Activated naive CD8-positive, alpha-beta T cell treated with anti-CD3 and anti-CD28 coated beads, Interleukin-2, amount 10 ng/mL, durations not matched to agents 7 days and 5 days (primary cell): ENCODE results near the gene GSE1. TPM values are rescaled to one million over a fixed set of nuclear protein-coding genes. Genes with fewer than 3 reads are reported as not detected.

Experiments
- ATAC-seq: fragments of 150-1000 bp; cut with Tn5 transposase; one replicate; pipeline ENCODE4 v1.10.0; 2021; ENCODE audit warnings: low read depth, moderate library complexity
- POLR2A ChIA-PET: fragments of 350-600 bp; sonication (Branson Sonifier 250); formaldehyde crosslinking; loops from one replicate; lab custom pipeline; 2021; ENCODE audit warnings: antibody characterized with exemption; lab: Charles Lee
- DNase-seq: peaks from one replicate; pipeline ENCODE4 v3.0.0; 2021
- H3K27ac Mint-ChIP-seq: one replicate; pipeline ENCODE4 v1.8.0; 2022; ENCODE audit warnings: mild to moderate bottlenecking, mixed read lengths
- H3K27me3 Mint-ChIP-seq: one replicate; pipeline ENCODE4 v1.8.0; 2022; ENCODE audit warnings: mild to moderate bottlenecking, moderate library complexity, mixed read lengths
- H3K36me3 Mint-ChIP-seq: one replicate; pipeline ENCODE4 v1.8.0; 2021; ENCODE audit warnings: mild to moderate bottlenecking, mixed read lengths
- H3K4me1 Mint-ChIP-seq: one replicate; pipeline ENCODE4 v1.8.0; 2021; ENCODE audit warnings: mixed read lengths
- H3K4me3 Mint-ChIP-seq: one replicate; pipeline ENCODE4 v1.8.0; 2022; ENCODE audit warnings: mild to moderate bottlenecking, moderate library complexity, mixed read lengths
- H3K9me3 Mint-ChIP-seq: one replicate; pipeline ENCODE4 v1.8.0; 2021; ENCODE audit warnings: mixed read lengths
- total RNA-seq, 2 experiments: library from RNA; stranded (reverse); gene quantifications; one replicate each; pipeline ENCODE4 v1.2.3, GENCODE V29; 2021

Gene GSE1
- total RNA-seq, 2 experiments from 2014 or later = 60.9 to 62.5 TPM

DNA sequence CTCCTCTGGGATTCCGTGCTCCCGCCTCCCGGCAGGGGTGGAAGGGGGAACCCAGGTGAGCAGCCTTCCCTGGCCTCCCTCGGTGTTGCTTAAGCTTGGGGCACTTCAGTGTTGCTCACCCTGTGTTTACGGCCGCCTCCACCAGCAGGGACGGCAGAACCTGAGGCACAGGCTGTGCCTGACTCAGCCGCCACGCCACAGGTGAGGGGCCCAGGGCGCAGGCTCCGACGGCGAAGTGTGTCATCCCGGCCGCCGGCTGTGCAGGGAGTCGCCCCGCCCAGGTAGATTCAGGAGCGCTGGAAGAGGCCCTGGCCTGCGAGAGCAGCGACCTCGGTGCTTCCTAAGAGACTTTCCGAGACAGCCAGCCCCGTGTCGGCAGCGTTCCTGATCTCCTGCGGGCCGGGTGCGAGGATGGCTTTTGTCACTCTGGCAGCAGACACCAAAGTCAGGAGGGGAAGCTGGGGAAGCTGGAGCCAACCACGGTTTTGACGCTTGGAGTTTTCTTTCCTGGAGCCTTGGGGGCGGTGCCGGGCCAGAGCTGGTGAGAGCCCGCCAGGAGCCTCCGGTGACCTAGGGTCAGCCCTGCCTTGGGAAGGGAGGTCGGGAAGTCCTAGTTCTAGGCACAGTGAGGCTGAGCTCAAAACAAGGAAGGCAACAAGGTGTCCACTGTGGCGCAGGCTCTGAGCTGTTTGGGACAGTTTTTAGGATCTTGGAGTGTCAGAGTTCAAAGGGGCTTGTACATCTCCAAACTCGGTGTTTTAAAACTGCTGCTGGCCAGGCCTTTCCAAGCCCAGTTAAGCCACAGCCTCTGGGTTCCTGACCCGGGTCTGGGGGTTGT is 2.1 kb downstream of the GSE1 start:
- ATAC-seq = peak; percentile 9
- peak overlapping the region; percentile 77 for H3K27ac Mint-ChIP-seq
- peak overlapping the region; percentile 84 for H3K4me3 Mint-ChIP-seq
- H3K4me1 Mint-ChIP-seq = peaks cover 28% of the 10 kb centered on the region
- no peaks in the 10 kb centered on the region for H3K27me3 Mint-ChIP-seq
- H3K9me3 Mint-ChIP-seq = no peaks in the 10 kb centered on the region
- POLR2A ChIA-PET = interaction anchor here (1.0 to 12.1 kb wide), 7 partner anchors 11 to 199 kb away, joined by 3 to 175 read pairs (median 6); no protein-coding TSS in a partner anchor
- peak; percentile 71 for DNase-seq
- H3K36me3 Mint-ChIP-seq = peaks cover 4% of the 10 kb centered on the region

DNA sequence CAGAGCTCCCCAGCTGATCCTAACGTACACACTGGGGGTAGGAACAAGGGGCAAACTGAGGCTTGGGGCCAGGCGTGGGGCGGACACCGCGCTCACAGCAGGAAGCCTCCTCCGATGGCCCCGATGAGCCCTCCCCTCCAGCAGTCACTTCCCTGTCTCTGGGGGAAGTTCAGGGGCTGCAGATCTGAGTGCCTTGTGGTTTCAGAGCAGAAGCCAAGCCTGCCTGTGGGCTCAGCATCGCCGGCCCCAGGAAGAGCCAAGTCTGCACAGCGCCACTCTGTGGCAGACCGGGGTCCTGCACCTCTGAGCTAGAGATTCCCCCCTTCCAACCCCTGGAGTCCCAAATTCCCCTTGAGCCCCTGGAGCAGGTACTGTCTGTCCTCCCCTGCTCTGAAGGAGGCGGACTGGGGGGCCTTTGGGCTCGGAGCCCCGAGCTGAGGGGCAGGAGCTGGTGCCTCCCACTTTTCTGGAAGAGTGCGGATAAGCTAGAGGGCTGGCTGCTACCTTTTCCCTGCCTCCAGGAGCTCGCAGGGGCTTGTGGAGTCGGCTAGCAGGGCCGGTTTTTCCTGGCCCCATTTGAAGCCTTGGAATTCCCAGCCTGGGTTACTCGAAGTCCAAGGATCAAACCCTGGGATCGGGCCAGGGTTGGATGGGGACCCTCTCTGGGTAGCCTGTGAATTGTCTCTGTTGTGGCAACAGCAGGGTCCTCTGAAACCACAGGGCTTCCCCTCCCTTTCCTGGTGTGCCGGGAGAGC is 2.9 kb downstream of the GSE1 start:
- Mint-ChIP-seq H3K36me3 (peaks cover 4% of the 10 kb centered on the region), H3K4me3 (peak overlapping the region; percentile 84), H3K27me3 (no peaks in the 10 kb centered on the region), H3K27ac (peak overlapping the region; percentile 77), H3K9me3 (no peaks in the 10 kb centered on the region), H3K4me1 (peaks cover 22% of the 10 kb centered on the region)
- POLR2A ChIA-PET = interaction anchor here (0.7 to 12.1 kb wide), 8 partner anchors 9 to 200 kb away, joined by 3 to 175 read pairs (median 4); no protein-coding TSS in a partner anchor
- DNase-seq (peak; percentile 89), ATAC-seq (peak; percentile 63)

DNA sequence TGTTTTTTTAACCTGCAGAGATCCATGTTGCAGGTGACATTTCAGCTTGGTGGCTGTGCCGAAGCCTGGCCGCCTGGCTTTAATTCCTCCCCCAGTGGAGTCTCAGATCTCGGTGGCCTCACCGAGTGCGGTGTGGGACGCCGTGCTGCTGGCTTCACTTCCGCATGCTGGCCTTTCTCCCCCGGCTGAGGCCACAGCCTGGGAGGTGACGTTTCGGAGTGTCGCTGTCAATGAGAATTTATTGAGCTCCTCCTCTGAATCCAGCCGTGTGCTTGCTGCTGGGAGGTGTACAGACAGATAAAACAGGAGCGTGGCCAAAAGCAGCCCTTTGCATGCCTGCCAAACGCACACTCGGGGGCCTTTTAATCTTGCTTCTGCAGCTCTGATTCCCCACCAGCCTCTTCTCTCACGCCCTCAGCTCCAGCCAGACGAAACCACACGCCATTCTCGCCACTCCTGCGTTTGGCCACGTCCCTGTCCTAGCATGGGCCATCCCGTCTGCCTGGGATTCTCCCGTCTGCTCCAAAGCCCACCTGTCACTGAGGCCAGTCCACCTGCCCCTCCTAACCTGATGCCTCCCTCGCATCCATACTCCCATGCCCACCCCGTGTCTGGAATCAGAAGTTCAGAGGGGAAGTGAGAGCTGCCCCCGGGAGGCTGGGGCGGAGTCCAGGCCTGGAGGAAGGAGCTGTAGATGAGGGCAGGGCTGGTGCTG is 3.6 kb downstream of the GSE1 start:
- H3K4me1 Mint-ChIP-seq = peaks cover 24% of the 10 kb centered on the region
- POLR2A ChIA-PET = interaction anchor here (0.7 to 12.1 kb wide), 9 partner anchors 9 to 214 kb away, joined by 3 to 175 read pairs (median 3); no protein-coding TSS in a partner anchor
- ATAC-seq = no peak

DNA sequence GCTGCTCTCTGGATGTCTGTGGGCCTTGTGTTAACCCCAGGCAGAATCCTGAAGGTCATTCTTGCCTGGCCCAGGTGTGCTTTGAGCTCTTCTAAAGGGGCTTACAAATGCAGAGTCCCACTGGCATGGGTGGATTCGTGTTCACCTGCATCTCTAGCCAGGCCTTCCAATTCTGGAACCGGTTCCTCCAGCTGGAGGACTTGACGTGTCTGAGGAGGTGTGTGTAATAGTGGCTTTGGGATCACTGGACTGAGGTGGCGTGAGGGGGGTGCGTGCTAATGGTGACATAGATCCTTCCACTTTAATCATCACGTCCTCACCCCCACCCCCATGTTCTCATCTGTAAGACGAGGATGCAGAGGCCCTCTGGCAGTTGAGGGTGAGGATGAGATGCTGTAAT is 4.8 kb downstream of the GSE1 start:
- ATAC-seq (no peak), DNase-seq (no peak)
- POLR2A ChIA-PET = interaction anchor here (12.1 kb wide), 1 partner anchor 64 kb away, joined by 175 read pairs; no protein-coding TSS in a partner anchor
- Mint-ChIP-seq H3K36me3 (peaks cover 4% of the 10 kb centered on the region), H3K4me3 (peak overlapping the region; percentile 17), H3K27me3 (no peaks in the 10 kb centered on the region), H3K27ac (no peak overlapping the region), H3K4me1 (peaks cover 35% of the 10 kb centered on the region), H3K9me3 (no peaks in the 10 kb centered on the region)

More for the DNA sequence above, 3.6 kb downstream of the GSE1 start:
- H3K27ac Mint-ChIP-seq = peak overlapping the region; percentile 67
- H3K4me3 Mint-ChIP-seq = peak overlapping the region; percentile 84
- H3K27me3 Mint-ChIP-seq = no peaks in the 10 kb centered on the region
- H3K36me3 Mint-ChIP-seq = peaks cover 4% of the 10 kb centered on the region
- peak; percentile 68 for DNase-seq
- no peaks in the 10 kb centered on the region for H3K9me3 Mint-ChIP-seq

DNA sequence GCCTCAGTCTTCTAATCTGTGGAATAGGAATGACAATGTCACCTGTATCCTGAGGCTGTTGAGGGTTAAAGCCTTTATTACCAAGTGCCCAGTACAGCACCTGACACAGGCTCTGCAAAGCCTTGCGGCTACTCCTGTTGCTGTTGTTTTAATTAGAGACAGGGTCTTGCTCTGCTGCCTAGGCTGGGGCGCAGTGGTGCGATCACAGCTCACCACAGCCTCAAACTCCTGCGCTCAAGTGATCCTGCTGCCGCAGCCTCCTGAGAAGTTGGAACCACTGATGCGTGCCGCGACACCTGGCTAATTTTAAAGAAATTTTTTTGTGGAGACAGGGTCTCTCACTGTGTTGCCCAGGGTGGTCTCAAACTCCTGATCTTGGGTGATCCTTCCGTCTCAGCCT is 5.4 kb downstream of the GSE1 start:
- H3K4me1 Mint-ChIP-seq = peaks cover 35% of the 10 kb centered on the region
- no peaks in the 10 kb centered on the region for H3K9me3 Mint-ChIP-seq
- H3K27ac Mint-ChIP-seq = no peak overlapping the region
- H3K36me3 Mint-ChIP-seq = peaks cover 4% of the 10 kb centered on the region
- no peaks in the 10 kb centered on the region for H3K27me3 Mint-ChIP-seq
- no peak for DNase-seq
- no peak overlapping the region for H3K4me3 Mint-ChIP-seq
- ATAC-seq = no peak
- POLR2A ChIA-PET = no interaction called here

DNA sequence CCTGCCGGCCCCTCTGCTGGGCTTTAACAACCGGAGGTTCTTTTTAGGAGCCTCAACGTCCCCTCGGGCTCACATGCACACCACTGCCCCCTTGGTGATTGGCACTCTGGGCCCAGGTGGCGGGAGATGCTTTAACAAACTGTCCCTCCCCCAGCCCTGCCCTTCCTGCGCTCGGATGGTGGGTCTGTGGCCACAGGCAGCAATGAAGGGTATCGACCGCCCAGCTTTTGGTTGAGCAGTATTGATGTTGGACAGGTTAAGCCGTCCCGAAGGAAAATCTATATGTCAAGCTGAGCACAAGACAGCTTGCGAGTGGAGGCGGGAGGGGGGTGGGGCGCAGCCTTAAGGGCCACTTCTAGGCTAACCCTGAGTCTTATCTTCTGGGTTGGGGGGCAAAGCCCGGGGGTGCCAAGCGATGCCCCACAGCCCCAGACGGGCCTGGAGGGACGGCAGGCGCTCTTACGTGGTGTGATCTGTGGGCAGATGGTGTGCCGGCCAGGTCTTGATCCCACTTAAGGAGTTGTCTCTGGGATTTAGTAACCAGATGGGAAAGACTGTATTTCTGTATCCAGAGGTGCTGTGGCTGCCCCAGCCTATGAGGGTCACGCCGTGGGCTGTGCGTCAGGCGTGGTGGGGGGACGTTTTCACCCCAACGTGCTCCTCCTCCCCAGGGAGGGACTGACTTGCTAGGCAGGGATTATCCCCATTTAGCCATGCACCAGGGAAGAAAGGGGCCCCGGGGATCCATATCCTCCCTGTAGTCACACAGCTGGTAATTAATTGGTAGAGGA is 6.2 kb downstream of the GSE1 start:
- POLR2A ChIA-PET = no interaction called here
- Mint-ChIP-seq H3K27me3 (no peaks in the 10 kb centered on the region), H3K4me1 (peaks cover 35% of the 10 kb centered on the region), H3K36me3 (peaks cover 4% of the 10 kb centered on the region), H3K27ac (no peak overlapping the region), H3K4me3 (no peak overlapping the region), H3K9me3 (no peaks in the 10 kb centered on the region)
- no peak for DNase-seq
- no peak for ATAC-seq

DNA sequence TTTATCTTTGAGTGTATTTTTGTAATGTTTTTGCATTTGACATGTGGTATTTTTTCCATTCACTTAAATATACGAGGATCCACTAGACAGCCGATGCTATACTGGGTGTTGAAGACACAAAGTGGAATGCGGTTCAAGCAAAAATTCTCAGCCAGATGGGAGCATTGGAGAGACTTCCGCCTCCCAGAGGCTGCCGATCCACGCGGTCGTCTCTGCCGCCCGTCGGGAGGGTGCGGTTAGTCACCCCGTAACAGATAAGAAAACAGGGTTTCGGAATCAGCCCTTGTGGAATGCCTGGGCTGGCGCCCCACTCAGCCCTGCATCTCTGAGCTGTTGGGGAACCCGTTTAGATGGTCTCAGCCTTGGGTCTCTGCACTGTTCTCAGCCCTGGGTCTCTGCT is 7.3 kb downstream of the GSE1 start:
- Mint-ChIP-seq H3K4me3 (no peak overlapping the region), H3K9me3 (no peaks in the 10 kb centered on the region), H3K27me3 (no peaks in the 10 kb centered on the region), H3K36me3 (peaks cover 6% of the 10 kb centered on the region), H3K4me1 (peaks cover 33% of the 10 kb centered on the region), H3K27ac (no peak overlapping the region)
- ATAC-seq = no peak
- no peak for DNase-seq
- POLR2A ChIA-PET = no interaction called here

DNA sequence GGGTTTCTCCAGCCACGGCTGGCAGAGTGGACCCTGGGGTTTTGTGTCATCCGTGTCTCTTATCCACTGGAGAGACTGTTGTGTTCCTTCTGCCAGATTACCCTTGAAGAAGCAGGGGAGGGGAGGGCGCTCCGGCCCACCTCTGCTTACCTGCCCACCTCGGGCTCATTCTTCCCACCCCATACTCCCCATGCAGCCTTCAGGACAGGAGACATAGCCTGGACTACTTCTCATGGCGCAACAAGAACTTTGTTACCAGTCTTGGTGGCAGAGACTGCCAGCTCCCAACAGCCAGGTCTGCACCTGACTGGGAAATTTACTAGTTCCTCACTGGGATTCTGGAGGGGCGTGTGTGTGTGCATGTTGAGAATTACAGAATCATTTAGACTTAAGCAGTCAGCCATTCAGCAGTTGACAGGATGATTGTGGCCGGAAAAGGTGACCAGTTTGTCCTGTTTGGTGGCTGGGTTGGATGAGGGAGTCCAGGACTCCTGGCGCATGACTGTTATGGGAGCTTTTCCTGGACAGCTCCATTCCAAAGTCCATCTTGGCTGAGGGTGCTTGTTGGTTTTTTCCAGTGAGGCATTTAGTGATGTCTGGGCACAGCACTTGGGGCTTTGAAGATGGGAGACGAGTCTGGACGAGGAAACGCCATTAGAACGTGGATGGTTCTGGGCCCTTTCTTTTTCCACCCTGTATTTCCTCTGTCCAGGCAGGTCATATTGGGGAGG is 8.7 kb downstream of the GSE1 start:
- Mint-ChIP-seq H3K4me3 (no peak overlapping the region), H3K36me3 (peaks cover 6% of the 10 kb centered on the region), H3K4me1 (peaks cover 29% of the 10 kb centered on the region), H3K9me3 (no peaks in the 10 kb centered on the region), H3K27ac (no peak overlapping the region), H3K27me3 (no peaks in the 10 kb centered on the region)
- ATAC-seq = no peak
- no peak for DNase-seq
- POLR2A ChIA-PET = no interaction called here

DNA sequence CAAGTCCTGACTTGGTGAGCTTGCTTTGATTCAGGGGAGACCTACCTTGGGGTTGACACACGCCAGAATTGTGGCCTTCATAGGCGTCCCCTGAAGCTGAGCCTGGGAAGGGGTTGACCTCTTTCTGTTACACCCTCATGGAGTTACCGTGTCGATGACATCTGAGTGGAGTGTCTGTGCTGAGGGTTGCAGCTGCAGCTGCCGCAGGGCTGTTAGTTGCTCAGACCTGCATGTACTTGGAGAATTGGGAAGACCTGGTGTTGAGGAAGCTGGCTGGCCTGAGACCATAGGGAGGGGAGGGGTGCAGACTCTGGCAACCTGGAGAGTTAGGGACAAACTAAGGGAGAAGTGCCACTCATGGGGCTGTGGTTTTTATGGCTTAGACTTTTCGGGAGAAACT is 9.6 kb downstream of the GSE1 start:
- no peaks in the 10 kb centered on the region for H3K27me3 Mint-ChIP-seq

DNA sequence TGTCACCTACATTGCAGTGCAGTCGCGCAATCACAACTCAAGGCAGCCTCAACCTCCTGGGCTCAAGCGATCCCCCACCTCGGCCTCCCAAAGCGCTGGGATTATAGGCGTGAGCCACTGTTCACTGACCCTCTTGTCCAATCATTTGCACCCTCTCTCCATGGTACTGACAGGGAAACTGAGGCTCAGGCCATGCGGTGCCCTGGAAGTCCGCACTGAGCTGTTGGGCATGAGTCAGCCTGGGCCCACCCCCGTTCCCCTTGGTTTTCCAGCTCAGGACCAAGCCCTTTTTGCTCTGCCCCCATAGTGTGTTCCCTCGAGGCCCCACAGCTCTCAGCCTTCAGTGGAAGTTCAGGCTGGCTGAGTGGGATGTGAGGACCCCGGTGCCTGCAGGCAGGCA is 10.1 kb downstream of the GSE1 start:
- DNase-seq (no peak), ATAC-seq (no peak)
- Mint-ChIP-seq H3K36me3 (peaks cover 4% of the 10 kb centered on the region), H3K9me3 (no peaks in the 10 kb centered on the region), H3K27me3 (no peaks in the 10 kb centered on the region), H3K27ac (no peak overlapping the region), H3K4me1 (peaks cover 23% of the 10 kb centered on the region), H3K4me3 (no peak overlapping the region)
- POLR2A ChIA-PET = no interaction called here

More for the DNA sequence above, 9.6 kb downstream of the GSE1 start:
- ATAC-seq (no peak), DNase-seq (no peak)
- Mint-ChIP-seq H3K4me3 (no peak overlapping the region), H3K27ac (no peak overlapping the region), H3K36me3 (peaks cover 8% of the 10 kb centered on the region), H3K4me1 (peaks cover 27% of the 10 kb centered on the region), H3K9me3 (no peaks in the 10 kb centered on the region)
- POLR2A ChIA-PET = no interaction called here

DNA sequence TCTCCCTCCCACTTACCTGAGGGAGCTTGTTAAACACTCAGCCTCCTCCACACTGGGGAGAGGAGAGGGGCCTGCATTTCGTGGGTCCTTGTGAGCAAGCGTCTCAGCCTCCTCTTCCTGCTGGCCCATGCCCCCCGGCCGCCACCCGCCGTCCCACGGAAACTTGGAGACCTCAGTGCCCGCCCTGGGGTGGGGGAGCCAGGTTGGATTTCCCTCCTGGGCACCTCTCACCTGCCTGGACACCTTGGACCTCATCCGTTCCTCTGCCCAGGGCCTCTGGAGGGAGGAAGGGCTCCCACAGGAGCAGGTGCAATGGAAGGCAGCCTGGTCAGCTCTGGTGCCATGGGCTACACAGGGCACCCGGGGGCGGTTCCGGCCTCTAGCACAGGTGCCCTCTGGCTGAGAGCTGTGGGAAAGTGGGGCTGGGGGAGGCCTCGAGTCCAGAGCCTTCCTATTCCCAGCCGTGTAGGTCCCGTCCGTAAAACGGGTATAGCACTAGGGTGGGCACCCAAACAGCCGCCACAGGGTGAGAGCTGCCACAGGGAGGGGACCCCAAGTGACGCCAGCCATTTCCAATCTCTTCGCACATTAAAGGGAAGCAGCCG is 11.0 kb downstream of the GSE1 start:
- no peak overlapping the region for H3K4me3 Mint-ChIP-seq
- H3K9me3 Mint-ChIP-seq = peaks cover 4% of the 10 kb centered on the region
- no peak for DNase-seq
- no peak overlapping the region for H3K27ac Mint-ChIP-seq
- H3K27me3 Mint-ChIP-seq = no peaks in the 10 kb centered on the region
- peaks cover 11% of the 10 kb centered on the region for H3K36me3 Mint-ChIP-seq
- H3K4me1 Mint-ChIP-seq = peaks cover 24% of the 10 kb centered on the region
- no peak for ATAC-seq
- POLR2A ChIA-PET = no interaction called here

DNA sequence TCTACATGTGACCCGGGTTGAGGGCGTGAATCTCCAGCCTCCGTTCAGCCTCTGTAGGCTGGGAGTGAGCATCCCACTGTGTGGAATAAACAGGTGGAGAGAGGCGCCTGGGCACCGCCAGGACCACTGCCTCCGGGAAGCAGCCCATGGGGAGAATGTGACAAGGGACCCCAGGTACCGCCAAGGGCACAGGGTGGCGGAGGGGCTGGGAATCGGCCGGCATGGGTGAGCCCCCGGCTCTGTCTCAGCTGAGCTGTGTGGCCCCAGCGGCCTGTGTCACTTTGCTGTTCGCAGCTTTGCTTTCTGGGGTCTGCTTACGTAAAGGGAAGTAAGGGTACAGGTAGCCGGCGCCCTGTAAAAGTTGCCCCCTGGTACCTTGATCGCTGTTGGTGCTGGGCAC is 11.5 kb downstream of the GSE1 start:
- no peaks in the 10 kb centered on the region for H3K27me3 Mint-ChIP-seq
- no peak for DNase-seq
- H3K27ac Mint-ChIP-seq = no peak overlapping the region
- H3K9me3 Mint-ChIP-seq = peaks cover 6% of the 10 kb centered on the region
- POLR2A ChIA-PET = no interaction called here
- H3K36me3 Mint-ChIP-seq = peaks cover 15% of the 10 kb centered on the region
- no peak overlapping the region for H3K4me3 Mint-ChIP-seq
- peaks cover 24% of the 10 kb centered on the region for H3K4me1 Mint-ChIP-seq
- ATAC-seq = no peak
